GM19351 (cell line): ENCODE results near the gene MMP27.
A peak's percentile ranks its signal among the peaks of the same experiment; 100 is the strongest.

Experiments
- ATAC-seq: cut with Tn5 transposase; IDR thresholded peaks from one replicate; pipeline ENCODE4 v1.9.1; 2021; ENCODE audit warnings: mild to moderate bottlenecking, moderate library complexity; ENCODE audit not compliant: unreplicated experiment

MMP27 gene

GRCh38 chr11:102703826-102704493, 1.6 kb downstream of the MMP27 start:
- no peak for ATAC-seq

- ATAC-seq = no peak
Measured at GRCh38 chr11:102695201-102695600, 10.4 kb downstream of the MMP27 start.

GRCh38 chr11:102685754-102686153, 19.8 kb downstream of the MMP27 start:
- no peak for ATAC-seq

- ATAC-seq = no peak
Measured at GRCh38 chr11:102685338-102685737, 20.2 kb downstream of the MMP27 start.

GRCh38 chr11:102683277-102683676, 22.3 kb downstream of the MMP27 start:
- ATAC-seq = peak; percentile 48

GRCh38 chr11:102680945-102681344, 24.6 kb downstream of the MMP27 start:
- no peak for ATAC-seq

GRCh38 chr11:102678022-102678421, 27.5 kb downstream of the MMP27 start:
- no peak for ATAC-seq

GRCh38 chr11:102676084-102676483, 29.5 kb downstream of the MMP27 start:
- ATAC-seq = no peak

- ATAC-seq = peak; percentile 60
Measured at GRCh38 chr11:102669664-102670063, 35.9 kb downstream of the MMP27 start.

GRCh38 chr11:102666331-102666957, 39.1 kb downstream of the MMP27 start:
- ATAC-seq = peak; percentile 66

GRCh38 chr11:102664001-102664752, 41.4 kb downstream of the MMP27 start:
- peak; percentile 70 for ATAC-seq

- ATAC-seq = no peak
Measured at GRCh38 chr11:102662607-102663006, 43.0 kb downstream of the MMP27 start.

- ATAC-seq = no peak
Measured at GRCh38 chr11:102661040-102661439, 44.5 kb downstream of the MMP27 start.

GRCh38 chr11:102656528-102656927, 49.0 kb downstream of the MMP27 start:
- ATAC-seq = no peak

GRCh38 chr11:102655547-102655946, 50.0 kb downstream of the MMP27 start:
- ATAC-seq = no peak

GRCh38 chr11:102654761-102655160, 50.8 kb downstream of the MMP27 start:
- no peak for ATAC-seq

GRCh38 chr11:102653744-102654291, 51.8 kb downstream of the MMP27 start:
- ATAC-seq = no peak

- ATAC-seq = no peak
Measured at GRCh38 chr11:102647430-102647829, 58.1 kb downstream of the MMP27 start.

- no peak for ATAC-seq
Measured at GRCh38 chr11:102643941-102644340, 61.6 kb downstream of the MMP27 start.
